MM.1S (cell line): ENCODE results near the gene FOXN3.
"Not testable (repeated sequence)": the region's sequence is repeated elsewhere in the genome, so short reads cannot be mapped to it uniquely, and the experiment has no call there.

Source experiments
- DNase-seq: peaks from one replicate; pipeline ENCODE4 v3.0.0-alpha.2; 2015
- H2AFZ ChIP-seq: fragments of 300-600 bp; sonication (generic); 2 replicates; pipeline ENCODE4 v1.6.0; 2016; ENCODE audit warnings: antibody characterized with exemption, low read length
- H3F3A ChIP-seq: fragments of 300-600 bp; sonication (generic); 2 replicates; pipeline ENCODE4 v1.6.1; 2016; ENCODE audit warnings: mild to moderate bottlenecking, antibody characterized with exemption, low read length, moderate library complexity, mixed read lengths; ENCODE audit not compliant: insufficient read depth
- H3K27ac ChIP-seq: fragments of 300-600 bp; sonication (generic); 2 replicates; pipeline ENCODE4 v1.5.1; 2016; ENCODE audit warnings: mild to moderate bottlenecking, low read length
- H3K27me3 ChIP-seq: fragments of 300-600 bp; sonication (generic); replicated peaks from 2 replicates; pipeline ENCODE4 v1.6.0; 2016; ENCODE audit warnings: low read length; ENCODE audit not compliant: insufficient read depth
- H3K36me3 ChIP-seq: fragments of 300-600 bp; sonication (generic); replicated peaks from 2 replicates; pipeline ENCODE4 v1.6.1; 2016; ENCODE audit warnings: mild to moderate bottlenecking, low read length, mixed read lengths; ENCODE audit not compliant: insufficient read depth
- H3K4me1 ChIP-seq: fragments of 300-600 bp; sonication (generic); 2 replicates; pipeline ENCODE4 v1.6.1; 2016; ENCODE audit warnings: low read length, mixed read lengths
- H3K4me2 ChIP-seq: fragments of 300-600 bp; sonication (generic); 2 replicates; pipeline ENCODE4 v1.6.0; 2016; ENCODE audit warnings: low read depth, low read length
- H3K4me3 ChIP-seq: fragments of 300-600 bp; sonication (generic); 2 replicates; pipeline ENCODE4 v1.5.1; 2016; ENCODE audit warnings: low read length, mixed read lengths
- H3K79me2 ChIP-seq: fragments of 300-600 bp; sonication (generic); 2 replicates; pipeline ENCODE4 v1.6.1; 2016; ENCODE audit warnings: mixed run types, low read length, mixed read lengths
- H3K9ac ChIP-seq: fragments of 300-600 bp; sonication (generic); 2 replicates; pipeline ENCODE4 v1.6.1; 2016; ENCODE audit warnings: low read length, mixed read lengths
- H3K9me2 ChIP-seq: fragments of 300-600 bp; sonication (generic); replicated peaks from 2 replicates; pipeline ENCODE4 v1.6.1; 2016; ENCODE audit warnings: mild to moderate bottlenecking, low read length, mixed read lengths; ENCODE audit not compliant: insufficient read depth
- H3K9me3 ChIP-seq: fragments of 300-600 bp; sonication (generic); replicated peaks from 2 replicates; pipeline ENCODE4 v1.6.1; 2016; ENCODE audit warnings: mild to moderate bottlenecking, low read length, mixed read lengths; ENCODE audit not compliant: insufficient read depth
- H4K20me1 ChIP-seq: fragments of 300-600 bp; sonication (generic); 2 replicates; pipeline ENCODE4 v1.6.1; 2016; ENCODE audit warnings: mild to moderate bottlenecking, low read length, moderate library complexity, mixed read lengths; ENCODE audit not compliant: insufficient read depth
- EZH2 ChIP-seq: fragments of 300-600 bp; sonication (generic); optimal IDR thresholded peaks from 2 replicates; pipeline ENCODE3; 2017; ENCODE audit warnings: low read depth, mild to moderate bottlenecking, antibody characterized with exemption, low read length, mixed read lengths
- EZH2phosphoT487 ChIP-seq: fragments of 300-600 bp; sonication (generic); IDR thresholded peaks from 2 replicates; pipeline ENCODE4 v1.6.1; 2018; ENCODE audit warnings: antibody characterized with exemption, low read length
- TF ChIP-seq, protein P1 (sequence below): fragments of 300-600 bp; sonication (generic); IDR thresholded peaks from 2 replicates; pipeline ENCODE4 v1.5.1; 2016; ENCODE audit warnings: antibody characterized with exemption, low read length, mixed read lengths

The FOXN3 gene

DNA sequence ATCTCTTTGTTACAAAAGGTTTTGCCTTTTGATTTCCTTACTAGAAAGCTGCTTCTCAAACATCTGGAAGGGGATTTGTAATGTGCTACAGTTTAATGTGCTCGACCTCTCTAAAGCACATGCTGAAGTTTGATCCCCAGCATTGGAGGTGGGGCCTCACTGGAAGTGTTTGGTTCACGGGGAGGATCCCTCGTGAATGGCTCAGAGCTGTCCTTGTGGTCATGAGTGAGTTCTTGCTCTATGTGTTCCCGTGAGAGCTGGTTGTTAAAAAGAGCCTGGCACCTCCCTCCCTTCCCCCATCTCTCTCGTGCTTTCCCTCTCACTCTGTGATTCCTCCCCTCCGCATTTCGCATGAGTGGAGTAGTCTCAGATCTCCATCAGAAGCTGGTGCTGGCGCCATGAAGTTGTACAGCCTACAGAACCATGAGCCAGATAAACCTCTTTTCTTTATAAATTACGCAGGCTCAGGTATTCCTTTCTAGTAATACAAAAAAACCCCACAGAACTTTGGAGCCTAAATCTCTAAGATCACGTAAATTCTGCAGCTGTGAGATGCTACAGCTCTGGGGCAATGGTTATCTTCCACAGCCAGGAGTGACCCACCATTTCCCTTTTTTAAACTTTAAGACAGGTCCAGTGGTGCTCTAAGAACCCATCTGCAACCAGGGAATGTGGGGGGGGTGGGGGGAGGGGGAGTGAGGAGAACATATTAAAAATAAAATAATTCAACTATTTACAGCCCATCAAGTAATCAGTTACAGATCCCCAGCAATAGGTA is 214.4 kb downstream of the FOXN3 start:
- TF ChIP-seq, protein P1, sequence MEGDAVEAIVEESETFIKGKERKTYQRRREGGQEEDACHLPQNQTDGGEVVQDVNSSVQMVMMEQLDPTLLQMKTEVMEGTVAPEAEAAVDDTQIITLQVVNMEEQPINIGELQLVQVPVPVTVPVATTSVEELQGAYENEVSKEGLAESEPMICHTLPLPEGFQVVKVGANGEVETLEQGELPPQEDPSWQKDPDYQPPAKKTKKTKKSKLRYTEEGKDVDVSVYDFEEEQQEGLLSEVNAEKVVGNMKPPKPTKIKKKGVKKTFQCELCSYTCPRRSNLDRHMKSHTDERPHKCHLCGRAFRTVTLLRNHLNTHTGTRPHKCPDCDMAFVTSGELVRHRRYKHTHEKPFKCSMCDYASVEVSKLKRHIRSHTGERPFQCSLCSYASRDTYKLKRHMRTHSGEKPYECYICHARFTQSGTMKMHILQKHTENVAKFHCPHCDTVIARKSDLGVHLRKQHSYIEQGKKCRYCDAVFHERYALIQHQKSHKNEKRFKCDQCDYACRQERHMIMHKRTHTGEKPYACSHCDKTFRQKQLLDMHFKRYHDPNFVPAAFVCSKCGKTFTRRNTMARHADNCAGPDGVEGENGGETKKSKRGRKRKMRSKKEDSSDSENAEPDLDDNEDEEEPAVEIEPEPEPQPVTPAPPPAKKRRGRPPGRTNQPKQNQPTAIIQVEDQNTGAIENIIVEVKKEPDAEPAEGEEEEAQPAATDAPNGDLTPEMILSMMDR: no peak
- TF ChIP-seq EZH2 (no peak), EZH2phosphoT487 (no peak)
- Histone ChIP-seq H3K9ac (no peak overlapping the region), H3K36me3 (no peaks in the 10 kb centered on the region), H3K4me2 (no peak overlapping the region), H3K9me3 (no peaks in the 10 kb centered on the region), H3K27me3 (no peaks in the 10 kb centered on the region), H3F3A (no peaks in the 10 kb centered on the region), H4K20me1 (no peaks in the 10 kb centered on the region), H3K9me2 (no peaks in the 10 kb centered on the region), H3K27ac (no peak overlapping the region), H3K79me2 (peaks cover 6% of the 10 kb centered on the region; the same call in 1 of the 2 replicates), H2AFZ (no peak overlapping the region), H3K4me3 (no peak overlapping the region), H3K4me1 (no peaks in the 10 kb centered on the region)
- no peak for DNase-seq

DNA sequence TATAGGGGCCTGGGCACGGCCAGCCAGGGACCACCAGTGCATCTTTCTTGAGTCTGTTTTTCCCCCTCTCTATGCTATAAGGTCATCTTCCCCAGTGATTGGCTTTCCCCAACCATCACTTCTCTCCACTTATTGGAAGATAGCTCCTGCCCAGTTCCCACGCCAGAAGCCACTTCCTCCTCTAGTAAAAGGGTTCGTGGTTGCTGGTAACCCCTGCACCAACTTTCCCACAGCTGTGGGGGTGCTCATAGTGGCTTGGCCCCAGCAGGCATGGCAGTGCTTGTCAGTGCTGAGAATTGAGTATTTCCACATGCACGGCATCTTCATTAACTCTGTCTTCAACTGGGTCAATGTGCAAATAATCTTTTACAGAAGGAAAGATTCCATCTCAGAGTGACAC is 215.4 kb downstream of the FOXN3 start:
- no peaks in the 10 kb centered on the region for H4K20me1 ChIP-seq

DNA sequence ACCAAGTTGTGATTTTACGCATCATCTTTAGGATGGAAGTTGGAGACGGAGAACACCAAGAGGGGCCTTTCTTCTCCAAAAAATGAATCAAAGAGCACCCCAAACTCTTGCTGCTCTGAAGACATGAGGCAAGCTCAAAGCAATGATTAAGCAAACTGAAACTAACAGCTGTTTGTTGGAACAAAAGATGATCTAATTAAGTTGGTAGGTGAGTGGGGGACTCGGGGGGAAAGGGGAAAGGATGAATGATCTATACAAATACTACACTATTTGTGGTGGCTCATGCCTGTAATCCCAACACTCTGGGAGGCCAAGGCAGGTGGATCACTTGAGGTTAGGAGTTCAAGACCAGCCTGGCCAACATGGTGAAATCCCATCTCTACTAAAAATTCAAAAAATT is 217.7 kb downstream of the FOXN3 start:
- not testable (repeated sequence) for H3K79me2 ChIP-seq, DNase-seq, H3K9me3 ChIP-seq, H3F3A ChIP-seq, H3K27me3 ChIP-seq, H2AFZ ChIP-seq, H3K4me3 ChIP-seq, H3K36me3 ChIP-seq, H3K4me1 ChIP-seq, H4K20me1 ChIP-seq, H3K27ac ChIP-seq, H3K9me2 ChIP-seq, H3K4me2 ChIP-seq, H3K9ac ChIP-seq

More for the DNA sequence above, 215.4 kb downstream of the FOXN3 start:
- H2AFZ ChIP-seq: no peak overlapping the region
- peaks cover 6% of the 10 kb centered on the region; the same call in 1 of the 2 replicates for H3K79me2 ChIP-seq
- H3K27ac ChIP-seq: no peak overlapping the region
- no peak for TF ChIP-seq EZH2phosphoT487
- TF ChIP-seq, protein P1: no peak
- no peak for TF ChIP-seq EZH2
- no peaks in the 10 kb centered on the region for H3K27me3 ChIP-seq
- H3K4me2 ChIP-seq: no peak overlapping the region
- H3K9me2 ChIP-seq: no peaks in the 10 kb centered on the region
- H3K9me3 ChIP-seq: no peaks in the 10 kb centered on the region
- H3K9ac ChIP-seq: no peak overlapping the region
- H3K4me1 ChIP-seq: no peaks in the 10 kb centered on the region
- no peaks in the 10 kb centered on the region for H3F3A ChIP-seq
- no peak for DNase-seq
- H3K36me3 ChIP-seq: no peaks in the 10 kb centered on the region
- no peak overlapping the region for H3K4me3 ChIP-seq
